HG02870 (cell line): Measurements from ENCODE around the gene DICER1.

Experiments
- ATAC-seq: cut with Tn5 transposase; IDR thresholded peaks from one replicate; pipeline ENCODE4 v1.9.1; 2021; ENCODE audit warnings: mild to moderate bottlenecking, moderate library complexity; ENCODE audit not compliant: unreplicated experiment

The DICER1 gene

GRCh38 chr14:95091581-95091980 lies 65.7 kb downstream of the DICER1 start:
- ATAC-seq = no peak

- ATAC-seq = no peak
These were observed 68.7 kb downstream of the DICER1 start for GRCh38 chr14:95088665-95089064.

DNA sequence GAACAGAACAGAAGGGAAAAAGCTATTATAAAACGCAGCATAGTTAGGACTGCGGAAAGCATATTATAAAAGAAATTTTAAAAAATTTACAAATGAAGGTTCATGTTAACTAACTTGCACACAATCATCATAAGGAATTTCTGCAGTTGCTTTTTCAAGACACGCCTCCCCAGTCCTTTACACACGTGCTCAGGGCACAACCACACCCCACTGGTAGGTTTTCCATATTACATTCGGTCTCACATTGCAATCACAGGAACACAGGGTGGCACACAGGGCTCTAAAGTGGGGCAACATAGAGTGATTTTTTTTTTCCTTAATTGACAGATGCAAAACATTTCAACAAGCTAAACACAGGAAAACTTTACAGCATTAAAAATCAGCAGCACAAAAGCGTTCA lies 69.7 kb downstream of the DICER1 start:
- no peak for ATAC-seq

DNA sequence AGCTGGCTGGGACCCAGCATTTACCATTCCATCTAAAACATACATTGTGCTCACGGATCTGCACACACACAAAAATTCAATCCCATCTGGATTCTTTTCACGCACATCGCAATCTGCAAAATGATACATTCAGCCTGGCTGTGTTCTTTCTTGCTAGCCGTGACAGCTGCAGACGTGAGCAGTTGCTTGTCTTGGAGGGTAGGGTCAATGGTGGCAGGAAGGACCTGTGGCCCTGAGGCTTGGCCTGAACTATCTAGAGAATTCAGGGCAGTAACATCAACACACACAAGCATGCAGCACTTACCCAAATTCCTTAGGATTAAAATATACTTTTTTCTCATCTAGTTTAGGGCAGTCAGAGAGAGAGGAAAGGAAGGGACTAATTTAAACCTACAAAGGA lies 72.0 kb downstream of the DICER1 start:
- no peak for ATAC-seq

DNA sequence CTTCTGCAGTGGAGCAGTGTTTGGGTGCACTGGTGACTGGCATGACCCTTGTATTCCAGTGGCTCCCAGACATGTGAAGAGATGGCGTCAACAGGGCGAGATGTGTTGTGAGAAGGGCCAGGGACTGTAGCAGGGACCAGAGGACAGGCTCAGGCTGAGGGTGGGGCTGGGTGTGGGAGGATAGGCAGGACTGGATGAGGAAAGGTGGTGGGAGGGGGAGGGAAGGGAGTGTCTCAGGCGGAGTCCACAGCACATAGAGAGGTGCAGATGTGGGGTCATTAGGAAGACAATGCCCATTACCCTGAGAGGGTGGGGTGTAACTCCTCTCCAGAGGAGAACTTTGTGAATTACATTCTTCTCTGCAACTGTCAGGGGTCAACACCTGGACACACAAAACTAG lies 78.5 kb downstream of the DICER1 start:
- ATAC-seq = no peak

DNA sequence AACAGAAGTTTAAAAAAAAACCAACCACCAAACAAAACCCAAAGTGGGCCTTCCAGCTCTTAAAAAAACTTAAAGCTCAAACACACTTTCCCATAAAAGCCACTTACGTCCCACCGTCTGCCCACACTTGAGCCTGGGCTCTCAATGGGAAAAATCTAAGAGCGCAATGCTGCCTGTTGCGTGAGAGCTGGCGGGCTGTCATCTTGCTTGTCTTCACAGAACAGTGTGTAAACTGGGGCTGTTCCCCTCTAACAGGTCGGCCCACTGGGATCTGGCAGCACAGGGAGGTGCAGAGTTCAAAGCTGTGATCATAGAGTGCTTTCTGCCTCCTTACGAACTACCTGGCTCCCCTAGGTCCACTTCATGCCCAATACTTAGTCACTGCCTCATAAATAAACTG lies 80.0 kb downstream of the DICER1 start:
- no peak for ATAC-seq

DNA sequence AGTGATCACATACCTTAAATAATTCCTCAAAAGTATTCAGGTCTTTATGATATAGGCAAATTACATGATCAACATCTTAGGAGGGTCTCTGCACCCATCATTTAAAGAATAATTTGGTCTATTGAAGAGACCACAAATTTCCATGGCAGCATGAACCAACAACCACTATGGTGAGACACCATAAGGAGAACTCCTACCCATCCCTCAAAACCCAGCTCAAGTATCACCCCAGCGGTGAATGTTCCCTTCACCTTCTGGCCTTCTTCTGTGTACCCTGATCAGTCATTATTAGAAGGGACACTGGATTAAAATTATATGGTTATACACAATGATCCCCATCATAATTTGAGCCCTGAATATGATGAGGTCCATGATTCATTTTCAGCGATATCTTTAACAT lies 81.5 kb downstream of the DICER1 start:
- no peak for ATAC-seq

GRCh38 chr14:95073947-95074346 lies 83.4 kb downstream of the DICER1 start:
- no peak for ATAC-seq

- ATAC-seq = no peak
These were observed 84.9 kb downstream of the DICER1 start for GRCh38 chr14:95072310-95072905.

DNA sequence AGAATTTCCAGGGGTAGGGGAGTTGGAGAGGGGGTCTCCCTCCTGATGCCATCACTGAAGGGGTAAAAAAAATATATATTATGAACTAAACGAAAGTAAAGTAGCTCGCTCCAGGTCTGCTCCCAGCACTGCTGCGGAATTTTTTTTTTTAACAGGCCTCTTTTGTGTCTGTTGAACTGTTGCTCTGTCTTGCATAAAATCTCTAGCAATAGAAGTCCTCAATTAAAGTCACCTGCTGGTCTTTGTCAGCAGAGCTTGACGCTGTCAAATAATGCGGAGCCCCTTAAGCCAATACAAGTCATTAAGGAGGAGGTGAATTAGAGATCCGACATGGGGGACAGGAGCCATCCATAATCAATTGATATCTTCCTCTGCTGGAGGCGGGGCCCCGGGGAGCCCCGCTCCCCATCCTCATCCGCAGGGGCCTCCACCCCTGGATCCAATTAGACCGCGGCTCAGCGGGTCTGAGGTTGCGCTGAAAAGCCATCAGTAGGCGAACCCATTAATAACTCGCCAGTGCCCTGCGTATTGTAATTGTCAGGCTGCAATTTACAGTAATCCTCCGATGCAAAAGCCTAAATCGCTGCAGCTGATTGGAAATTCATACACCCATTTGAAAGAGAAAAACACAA lies 85.6 kb downstream of the DICER1 start:
- ATAC-seq = no peak

DNA sequence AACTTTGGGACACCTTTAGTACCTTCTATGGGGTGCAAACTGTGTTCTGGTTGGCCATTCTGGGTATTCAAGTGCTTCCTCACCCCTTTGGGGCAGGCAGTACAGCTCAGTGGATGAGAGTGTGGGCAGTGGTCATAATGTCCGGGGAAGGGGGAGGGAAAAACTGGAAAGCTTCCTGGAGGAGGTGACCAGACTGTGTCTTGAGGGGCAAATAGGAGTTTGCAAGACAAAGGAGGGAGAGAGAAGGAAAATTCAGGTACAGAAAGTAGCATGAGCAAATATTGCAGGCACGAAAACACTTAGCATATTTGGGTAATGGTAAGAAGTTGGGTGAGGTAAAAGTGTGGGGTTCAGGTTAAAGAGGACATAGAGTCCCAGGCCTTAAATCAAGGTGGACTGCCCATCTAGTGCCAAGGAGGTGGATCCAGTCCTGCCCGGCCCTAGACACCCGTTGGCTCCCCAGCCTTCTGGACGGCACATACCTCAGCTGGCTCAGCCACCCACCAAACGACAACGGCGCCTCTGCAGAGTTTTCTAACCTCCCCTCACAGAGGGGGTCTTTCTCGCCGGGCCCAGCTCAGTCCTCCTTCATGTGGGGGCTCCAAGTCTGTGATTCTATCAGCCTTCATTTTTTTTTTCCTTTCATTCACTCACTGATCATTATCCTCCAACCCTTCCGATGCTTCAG lies 86.4 kb downstream of the DICER1 start:
- ATAC-seq = no peak

DNA sequence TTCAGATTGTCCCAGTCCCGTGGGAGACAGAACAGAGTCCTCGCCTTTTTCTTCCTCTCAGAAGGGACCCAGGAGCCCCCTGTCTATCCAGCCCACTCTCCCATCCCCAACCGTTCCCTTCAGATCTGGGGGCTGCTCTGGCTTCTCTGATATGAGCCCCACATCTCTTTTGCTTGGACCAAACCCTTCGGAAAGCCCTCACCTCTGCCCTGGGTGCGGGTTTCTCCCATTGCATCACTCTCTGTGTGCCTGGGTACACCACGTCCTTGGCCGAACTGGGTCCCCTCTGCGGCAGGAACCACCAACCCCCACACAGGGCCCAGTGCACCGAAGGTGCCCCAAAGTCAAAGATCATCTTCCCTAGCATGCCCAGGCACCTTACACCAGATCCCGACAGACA lies 87.8 kb downstream of the DICER1 start:
- ATAC-seq = no peak

GRCh38 chr14:95069018-95069417 lies 88.3 kb downstream of the DICER1 start:
- no peak for ATAC-seq

DNA sequence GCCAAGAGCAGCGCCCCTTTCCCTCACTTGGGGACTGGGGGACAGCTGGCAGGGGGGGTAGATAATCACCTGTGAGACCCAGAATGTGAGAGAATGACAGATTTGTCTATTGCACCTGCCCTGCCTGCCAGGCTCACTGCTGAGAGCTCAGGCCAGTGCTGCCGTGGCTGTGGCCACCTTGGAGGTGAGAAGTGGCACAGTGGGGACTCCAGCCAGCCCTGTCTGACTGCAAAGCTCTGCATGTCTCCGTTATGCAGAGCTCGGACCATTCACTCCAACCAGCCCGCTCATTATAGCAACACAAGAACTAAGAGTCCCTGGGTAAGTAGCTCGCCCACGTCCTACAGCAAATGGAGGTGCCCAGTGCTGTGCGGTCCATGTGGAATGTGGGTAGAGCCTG lies 88.8 kb downstream of the DICER1 start:
- ATAC-seq = no peak

DNA sequence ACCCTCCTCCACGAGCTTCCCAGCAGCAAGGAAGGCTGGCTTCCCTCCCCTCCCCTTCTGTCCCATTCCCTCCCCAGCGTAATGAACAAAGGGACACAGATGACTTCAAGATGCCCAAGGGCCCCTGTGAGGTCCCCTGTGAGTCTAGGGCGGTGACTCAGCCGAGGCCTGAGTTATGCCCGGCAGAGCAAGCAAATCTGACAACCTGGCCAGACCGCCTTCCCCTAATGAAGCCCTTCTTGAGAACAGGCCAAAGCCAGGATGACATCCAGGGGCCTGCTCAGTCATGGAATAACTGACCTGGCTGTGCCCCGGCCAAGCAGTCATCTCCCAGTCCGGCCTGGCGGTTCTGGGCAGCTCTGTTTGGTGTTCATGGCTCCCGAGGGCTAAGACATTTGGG lies 89.2 kb downstream of the DICER1 start:
- no peak for ATAC-seq

DNA sequence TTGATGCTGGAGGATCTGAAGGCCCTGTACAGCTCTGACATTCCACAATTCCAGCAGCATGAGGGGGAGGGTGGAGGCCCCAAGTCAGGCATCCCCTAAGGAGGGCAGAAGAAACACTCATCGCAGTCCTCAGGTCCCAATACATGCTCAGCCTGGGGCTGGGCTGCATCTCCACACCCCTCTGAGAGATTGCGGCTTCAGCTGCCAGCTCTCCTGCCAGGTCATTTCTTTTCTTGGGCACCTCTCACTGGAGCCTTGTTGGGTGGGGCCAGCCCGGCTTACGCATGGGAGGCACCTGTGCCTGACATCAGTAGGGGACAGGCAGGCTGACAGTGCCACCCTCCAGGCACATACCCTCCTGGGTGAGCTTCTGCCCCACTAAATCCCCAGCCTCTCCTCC lies 89.8 kb downstream of the DICER1 start:
- no peak for ATAC-seq

DNA sequence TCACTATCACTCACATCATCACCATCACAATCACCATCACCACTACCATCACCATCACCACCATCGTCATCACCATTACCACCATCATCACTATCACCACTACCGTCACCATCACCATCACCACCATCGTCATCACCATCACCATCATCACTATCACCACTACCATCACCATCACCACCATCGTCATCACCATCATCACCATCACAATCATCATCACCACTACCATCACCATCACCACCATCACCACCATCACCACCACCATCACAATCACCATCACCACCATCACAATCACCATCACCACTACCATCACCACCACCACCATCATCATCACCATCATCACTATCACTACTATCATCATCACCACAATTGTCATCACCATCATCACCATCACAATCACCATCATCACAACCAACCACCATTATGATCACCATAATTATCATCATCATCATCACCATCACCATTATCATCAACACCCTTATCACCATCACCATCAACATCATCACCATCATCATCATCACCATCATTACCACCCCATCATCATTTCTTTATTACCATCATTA lies 90.8 kb downstream of the DICER1 start:
- ATAC-seq = no peak

DNA sequence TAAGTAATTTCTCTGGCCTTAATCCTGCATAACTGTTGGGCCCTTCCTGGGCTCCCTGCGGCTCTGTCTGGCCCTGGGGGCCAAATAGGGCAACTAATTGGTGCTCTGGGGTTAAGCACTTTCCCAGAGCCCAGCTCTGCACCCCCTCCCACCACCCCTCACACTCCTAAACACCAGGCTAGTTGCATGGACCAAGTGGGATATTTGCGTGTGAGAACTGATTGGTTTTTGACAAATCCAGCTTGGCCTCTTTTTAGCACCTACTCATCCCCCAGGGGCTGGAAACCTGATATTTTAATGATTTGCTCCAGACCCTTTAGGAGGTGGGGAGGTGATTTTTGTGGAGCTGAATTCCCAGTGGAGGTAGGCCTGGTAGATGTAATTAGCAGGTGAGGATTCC lies 91.9 kb downstream of the DICER1 start:
- no peak for ATAC-seq

DNA sequence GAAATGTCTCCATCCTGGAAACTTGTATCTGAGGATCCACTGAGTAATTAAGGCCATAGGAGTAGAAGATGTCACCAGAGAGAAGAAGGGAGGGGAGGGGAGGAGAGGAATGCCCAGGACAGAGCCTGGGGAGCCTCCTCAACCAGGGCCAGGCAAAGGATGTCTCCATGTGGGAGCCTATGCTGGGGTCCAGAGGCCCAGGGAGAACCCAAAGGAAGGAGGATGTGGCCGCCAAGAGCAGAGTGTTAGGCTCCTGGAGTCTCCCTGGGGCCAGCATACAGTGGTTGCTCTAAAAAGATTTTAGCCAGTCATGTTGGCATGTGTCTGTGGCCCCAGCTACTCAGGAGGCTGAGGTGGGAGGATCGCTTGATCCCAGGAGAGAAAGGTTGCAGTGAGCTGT lies 92.6 kb downstream of the DICER1 start:
- no peak for ATAC-seq

GRCh38 chr14:95064256-95064655 lies 93.1 kb downstream of the DICER1 start:
- no peak for ATAC-seq

- no peak for ATAC-seq
These were observed 93.9 kb downstream of the DICER1 start for GRCh38 chr14:95063391-95063790.

- ATAC-seq = no peak
These were observed 94.4 kb downstream of the DICER1 start for GRCh38 chr14:95062946-95063345.
